GM11168 (cell line): Measurements from ENCODE around the gene AMOTL2.

Source experiments
- in situ Hi-C: fragments of 300-500 bp; cut with MboI; formaldehyde crosslinking; loops from one replicate; pipeline ENCODE4 v1.12.0; 2022; ENCODE audit warnings: low sequenced_read_pairs; ENCODE audit not compliant: unreplicated experiment

AMOTL2 gene

DNA sequence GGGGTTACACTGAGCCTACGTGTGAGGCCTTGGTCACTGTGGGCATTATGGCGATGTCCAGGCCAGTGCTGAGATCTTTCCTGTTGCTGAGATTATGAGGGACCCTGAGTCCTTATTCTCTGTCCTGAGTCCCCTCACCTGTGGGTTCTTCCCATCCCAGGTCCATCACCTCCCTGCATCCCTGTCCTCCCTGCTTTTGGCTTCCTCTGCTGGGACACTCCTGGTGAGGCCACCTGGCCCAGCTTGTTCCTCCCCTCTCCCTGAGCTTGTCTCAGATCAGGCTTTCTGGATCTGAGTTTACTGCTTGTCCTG is 36.1 kb downstream of the AMOTL2 start:
- in situ Hi-C loops: no loop called here

DNA sequence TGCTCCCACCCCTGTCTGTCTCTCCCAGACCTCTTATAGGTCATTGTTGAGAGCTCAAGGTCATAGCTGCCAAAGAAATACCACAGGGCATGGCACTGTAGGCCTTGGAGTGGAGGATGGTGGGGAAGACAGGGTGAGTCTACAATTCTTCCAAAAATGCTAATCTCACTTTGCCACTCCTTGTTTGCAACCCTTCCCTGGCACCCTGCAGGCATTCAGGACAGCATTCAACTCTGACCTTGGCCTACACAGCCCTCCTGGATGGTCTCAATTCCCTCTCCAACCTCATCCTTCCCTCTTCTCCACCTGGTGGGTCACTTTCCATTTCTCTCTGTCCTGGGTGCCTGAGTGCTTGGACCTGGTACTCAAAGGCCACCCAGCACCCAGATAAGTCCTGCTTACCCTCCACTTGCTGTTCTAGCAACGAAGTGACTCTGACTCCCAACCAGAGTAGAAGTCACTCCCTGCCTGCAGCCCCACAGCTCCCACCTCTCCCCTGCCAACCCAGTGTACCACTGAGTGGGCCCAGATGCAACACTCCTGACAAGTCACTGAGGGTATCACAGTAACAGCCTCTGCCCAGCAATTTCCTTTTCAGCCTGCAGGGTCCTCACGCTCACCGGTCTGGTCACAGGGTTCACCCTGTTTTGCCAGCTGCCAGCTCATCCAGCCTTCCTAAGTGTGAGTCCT is 36.6 kb downstream of the AMOTL2 start:
- in situ Hi-C loops: no loop called here

DNA sequence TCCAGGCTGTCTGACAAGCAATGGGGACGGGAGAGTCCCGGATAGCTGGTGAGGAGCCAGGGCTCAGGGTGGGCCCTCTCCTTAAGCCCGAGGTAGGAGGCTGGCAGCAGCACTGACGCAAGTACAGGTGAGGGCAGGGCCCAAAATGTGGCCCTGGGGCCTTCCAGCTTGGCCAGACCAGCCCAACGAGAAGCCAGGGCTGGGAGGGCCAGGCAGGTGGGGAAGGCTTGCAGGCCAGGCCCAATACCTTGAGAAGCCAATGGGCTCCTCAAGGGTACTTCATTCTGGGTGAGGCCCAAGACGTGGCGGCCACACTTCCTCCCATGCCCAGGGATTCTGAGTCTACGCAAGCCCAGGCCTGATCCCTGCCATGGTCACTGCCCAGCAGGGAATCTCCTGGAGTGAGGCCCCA is 37.2 kb downstream of the AMOTL2 start:
- in situ Hi-C loops: no loop called here

DNA sequence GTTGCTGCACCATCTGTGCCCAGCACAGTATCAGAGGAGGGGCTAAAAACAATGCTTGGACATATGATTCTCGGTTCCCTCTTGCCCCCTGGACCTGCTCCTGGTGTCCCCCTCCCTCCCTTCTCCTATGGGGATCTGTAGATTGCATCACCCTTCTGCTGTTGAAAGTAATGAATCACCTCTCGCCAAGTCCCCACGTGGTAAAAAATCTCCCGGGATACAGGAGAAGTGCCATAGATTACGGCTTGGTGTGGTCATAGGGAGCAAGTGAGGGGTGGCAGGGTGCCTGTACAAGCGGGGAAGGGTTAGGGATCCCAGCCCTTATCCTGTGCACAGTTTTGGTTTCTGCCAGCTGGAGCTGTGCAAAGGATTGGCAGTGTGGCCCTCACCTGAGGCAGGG is 37.7 kb downstream of the AMOTL2 start:
- in situ Hi-C loops: no loop called here

DNA sequence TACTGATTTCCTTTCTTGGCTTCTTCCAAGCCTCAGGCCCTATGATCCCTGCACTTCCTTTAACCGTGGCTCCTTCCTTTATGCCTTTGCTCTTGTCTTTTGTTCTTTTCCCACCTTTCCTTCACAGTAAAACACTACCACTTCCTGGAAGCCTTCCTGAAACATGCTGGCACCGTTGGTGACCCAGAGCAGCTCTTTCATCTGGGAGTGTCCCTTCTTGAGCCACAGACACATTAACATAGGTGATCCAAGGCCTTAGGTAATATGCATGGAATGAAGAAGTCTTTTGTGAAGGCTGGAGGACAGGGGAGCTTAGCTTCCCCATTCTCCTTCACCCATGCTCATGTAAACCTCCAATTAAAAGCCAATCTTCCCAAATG is 39.4 kb downstream of the AMOTL2 start:
- in situ Hi-C loops: no loop called here

DNA sequence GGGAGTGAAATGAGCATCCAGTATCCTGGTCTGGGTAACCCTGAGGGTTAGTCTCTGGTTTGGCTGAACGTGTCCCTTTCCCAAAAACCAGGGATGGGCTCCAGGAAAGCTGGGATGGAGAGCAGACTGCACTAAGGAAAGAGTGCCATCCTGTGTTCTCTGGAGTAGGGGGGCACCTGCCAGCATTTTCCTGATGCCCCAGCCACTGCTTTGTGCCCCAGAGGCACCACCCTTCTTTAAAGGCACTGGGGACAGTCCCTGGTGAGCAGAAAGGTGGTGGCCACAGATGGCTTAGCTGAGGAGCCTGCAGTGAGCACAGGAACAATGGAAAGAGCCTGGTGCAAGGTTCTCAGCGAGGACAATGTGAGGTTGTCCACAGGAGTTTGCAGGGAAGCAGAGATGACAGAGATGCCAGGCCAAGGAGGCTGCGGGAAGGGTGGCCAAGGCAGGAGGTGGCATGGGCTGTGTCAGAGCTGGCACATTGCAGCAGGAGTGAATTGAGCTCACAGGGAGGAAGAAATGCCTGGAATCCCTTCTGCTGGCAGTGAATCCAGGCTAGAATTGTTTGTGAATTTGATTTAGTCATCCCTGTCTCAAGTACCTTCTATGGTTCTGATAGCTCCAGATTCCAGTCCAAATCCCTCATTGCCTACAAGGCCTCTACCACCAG is 39.9 kb downstream of the AMOTL2 start:
- in situ Hi-C loops: no loop called here

DNA sequence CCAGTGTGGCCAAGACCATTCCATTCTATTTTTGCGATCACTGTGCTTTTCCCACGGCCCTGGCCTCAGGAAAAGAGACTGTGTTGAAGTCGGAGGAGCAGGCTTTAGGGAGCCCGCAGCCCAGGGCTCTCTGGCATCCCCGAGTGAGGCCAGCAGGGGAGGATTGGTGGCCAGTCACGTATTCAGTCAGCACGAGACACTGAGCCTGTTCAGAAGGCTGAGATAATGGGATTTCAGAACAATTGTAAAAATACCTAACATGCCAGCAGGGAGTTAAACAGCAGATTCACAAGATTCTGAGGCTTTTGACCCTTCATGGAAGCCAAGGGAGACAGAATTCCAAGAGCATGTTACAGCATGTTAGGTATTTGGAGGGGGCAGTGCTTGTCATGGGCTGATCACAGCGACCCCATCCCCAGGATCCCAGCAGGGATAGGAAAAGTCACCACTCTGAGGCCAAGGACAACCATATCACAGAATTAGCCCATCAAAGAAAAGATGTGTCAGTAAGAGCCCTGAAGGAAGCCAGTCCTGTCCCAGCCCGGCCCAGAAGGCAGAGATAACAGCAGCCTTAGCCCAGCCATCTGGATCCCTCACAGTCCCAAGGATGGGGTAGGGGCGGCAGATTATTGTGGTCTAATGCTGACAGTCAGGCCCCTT is 40.6 kb downstream of the AMOTL2 start:
- in situ Hi-C loops: no loop called here

DNA sequence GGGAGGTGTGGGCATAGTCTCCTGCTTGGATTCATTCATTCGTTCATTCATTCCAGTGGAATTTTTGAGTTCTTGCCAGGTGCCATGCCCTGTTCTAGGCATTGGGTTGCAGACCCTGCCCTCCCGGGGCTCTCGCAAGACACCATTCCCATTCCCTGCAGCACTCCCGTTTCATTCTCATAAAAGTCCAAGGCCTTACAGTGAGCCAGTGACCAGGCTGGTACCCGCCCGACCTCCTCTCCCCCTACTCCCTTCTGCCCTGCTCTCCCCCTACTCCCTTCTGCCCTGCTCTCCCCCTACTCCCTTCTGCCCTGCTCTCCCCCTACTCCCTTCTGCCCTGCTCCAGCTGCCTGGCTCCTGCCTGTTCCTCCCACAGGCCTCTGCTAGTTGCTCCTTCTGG is 41.9 kb downstream of the AMOTL2 start:
- in situ Hi-C loops: no loop called here

DNA sequence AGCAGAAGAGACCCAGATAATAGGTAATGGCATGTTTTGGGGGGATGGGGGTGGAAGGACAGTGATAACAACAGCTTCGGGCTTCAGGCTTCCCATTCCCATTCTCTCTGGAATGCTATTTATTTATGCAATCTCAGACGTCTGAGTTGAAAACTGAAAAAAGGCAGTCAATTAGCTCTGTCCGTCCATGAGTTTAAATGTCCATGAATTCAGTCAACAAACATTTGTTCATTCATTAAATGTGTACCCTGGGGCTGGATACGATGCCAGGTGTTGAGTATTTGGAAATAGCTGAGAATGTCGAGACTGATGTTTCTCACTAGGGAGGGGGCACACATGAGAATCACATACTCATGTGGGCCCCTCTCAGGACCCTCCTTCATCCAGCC is 42.4 kb downstream of the AMOTL2 start:
- in situ Hi-C loops: no loop called here

DNA sequence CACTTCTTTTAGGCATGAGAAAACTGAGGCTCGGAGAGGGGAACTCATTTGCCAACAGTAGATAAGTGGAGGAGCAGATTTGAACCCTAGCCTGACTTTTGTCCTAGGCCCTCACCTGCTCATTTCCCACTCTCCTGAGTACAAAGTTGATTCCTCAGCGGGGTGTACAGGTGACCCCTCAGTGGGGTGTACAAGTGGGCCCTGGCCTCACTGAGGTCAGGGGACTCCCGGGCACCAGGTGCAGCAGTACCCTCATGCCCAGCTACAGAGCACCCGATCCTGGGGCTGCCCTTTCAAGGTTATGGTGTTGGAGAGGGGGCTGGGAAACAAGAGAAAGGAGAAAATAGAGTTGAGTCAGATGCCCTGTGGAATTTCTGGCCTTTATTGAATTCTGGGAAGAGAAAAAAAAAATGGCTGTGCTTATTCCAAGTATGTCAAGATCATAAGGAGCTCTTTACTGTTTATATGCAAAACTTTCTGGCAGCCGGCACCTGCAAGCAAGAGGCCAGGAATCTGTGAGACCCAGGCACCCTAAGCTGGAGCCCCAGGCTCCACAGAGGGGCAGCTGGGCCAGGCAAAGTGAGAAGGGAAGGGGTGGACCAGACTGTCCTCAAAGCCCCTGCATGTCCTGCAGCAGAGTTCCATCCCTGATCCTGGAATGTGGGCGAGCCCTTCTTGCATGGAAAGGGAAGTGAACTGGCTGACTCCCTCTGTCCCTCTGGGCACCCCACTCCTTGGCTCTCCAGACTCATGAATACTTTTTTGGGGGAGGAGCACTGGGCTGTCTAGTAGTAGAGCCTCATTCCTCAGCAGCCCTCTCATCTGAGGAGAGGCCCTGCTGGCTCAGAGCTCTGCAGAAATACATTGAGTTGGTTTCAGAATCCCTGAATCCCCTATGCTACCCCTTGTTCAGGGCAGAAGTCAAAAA is 43.1 kb downstream of the AMOTL2 start:
- in situ Hi-C loops: no loop called here

DNA sequence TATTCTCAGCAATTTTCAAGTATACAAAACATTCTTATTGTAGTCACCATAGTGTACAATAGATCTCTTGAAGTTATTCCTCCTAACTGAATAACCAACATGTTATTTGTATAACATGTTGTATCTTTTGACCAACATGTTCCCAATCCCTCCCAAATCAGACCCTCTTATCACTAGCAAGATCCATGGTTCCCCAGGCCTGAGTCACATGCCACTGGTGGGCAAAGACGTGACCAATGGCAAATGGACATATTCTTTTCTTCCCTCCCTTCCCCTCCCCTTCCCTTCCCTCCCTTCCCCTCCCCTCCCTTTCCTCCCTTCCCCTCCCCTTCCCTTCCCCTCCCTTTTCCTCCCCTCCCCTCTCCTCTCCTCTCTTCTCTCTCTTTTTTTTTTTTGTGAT is 45.4 kb downstream of the AMOTL2 start:
- in situ Hi-C loops: no loop called here

DNA sequence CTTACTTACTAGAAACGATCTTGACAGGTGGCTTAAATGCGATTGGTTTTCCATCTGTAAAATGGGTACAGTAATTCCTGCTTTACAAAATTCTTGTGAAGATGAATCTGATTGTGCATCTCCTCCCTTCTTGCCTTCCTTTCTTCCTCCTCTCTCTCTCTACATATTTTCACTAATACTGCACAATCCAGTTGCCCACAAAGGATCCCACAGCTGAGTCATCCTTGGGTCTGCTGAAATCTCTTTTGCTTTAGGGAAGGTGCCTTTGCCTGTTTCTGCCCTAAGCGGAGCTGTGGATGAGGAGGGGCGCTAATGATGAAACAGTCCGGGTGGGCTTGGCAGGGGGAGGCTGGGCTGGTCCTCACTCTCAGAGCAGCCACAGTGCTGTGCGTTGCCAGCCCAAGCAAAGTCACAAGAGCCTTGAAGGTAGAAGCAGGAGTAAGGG is 46.1 kb downstream of the AMOTL2 start:
- in situ Hi-C loops: no loop called here

DNA sequence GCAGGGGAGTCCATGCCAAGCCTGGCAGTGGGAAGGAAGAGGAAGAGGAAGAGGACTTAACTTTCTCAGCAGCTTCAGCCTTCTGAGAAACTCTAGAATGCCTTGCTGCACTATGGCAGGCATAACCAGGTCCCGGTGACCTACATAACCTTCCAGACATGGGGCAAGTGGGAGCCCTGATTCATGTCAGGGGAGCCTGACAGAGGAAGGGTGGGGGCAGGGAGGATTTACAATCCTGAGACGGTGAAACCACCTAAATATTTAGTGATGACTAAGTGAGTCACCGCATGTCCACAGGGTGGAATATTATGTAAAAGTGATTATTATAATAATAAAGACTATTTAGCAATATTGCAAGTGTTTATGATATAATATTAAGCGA is 46.7 kb downstream of the AMOTL2 start:
- in situ Hi-C loops: no loop called here

DNA sequence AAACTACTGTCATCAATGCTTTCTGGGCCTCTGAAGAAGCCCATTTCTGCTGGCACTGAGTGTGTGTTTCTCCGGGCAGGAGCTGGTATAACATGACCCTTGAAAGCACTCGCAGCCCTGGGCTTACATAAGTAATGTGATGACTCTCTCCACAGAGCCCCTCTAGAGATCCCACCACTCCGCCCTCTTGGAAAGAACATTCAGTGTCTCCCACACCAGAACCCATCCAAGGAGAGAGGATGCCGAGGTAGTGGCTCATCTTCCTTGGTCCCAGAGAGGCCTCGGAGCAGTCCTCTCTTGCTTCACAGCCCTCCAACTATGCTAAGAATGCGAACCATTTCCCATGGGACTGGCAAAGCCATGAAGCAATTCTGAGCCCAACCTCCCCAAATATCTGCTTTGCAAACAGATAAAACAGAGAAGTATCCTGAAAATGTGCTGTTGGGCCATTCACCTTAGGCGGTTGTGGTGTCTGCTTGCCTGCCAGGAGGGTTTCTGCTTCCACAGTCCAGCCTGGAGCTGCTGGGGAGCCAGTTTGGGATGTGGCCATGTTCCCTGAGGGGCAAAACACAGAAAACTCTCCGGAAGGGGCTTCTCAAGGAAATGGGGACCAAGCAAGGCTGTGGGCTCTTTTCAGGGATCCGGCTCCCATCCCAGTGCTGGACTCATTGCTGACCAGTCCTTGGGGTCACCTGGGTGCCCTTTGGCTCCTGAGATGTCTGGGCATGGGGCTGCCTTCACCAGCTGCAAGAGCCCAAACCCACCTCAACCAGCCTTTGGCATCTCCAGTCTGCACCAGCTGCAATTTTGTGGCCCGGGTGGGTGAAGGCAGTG is 47.3 kb downstream of the AMOTL2 start:
- in situ Hi-C loops: no loop called here

DNA sequence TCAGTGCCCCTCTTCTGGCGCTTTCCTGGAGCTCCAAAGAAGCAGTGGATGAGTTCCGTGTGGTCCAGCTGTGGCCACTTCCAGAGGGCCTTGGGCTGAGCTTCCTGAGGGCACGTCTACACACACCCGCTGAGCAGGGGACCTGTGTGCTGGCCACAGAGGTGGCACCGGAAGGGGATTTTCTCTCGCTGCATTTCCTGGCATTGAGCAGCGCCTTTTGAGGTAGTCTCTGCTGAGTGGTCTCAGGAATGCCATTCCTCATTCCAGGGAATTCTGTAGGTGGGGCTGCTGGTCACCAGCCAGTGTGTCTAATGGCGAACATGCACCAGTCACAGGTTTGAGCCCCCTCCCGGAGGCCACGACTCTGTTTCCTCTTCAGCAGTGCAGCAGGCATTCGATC is 48.1 kb downstream of the AMOTL2 start:
- in situ Hi-C loops: no loop called here

DNA sequence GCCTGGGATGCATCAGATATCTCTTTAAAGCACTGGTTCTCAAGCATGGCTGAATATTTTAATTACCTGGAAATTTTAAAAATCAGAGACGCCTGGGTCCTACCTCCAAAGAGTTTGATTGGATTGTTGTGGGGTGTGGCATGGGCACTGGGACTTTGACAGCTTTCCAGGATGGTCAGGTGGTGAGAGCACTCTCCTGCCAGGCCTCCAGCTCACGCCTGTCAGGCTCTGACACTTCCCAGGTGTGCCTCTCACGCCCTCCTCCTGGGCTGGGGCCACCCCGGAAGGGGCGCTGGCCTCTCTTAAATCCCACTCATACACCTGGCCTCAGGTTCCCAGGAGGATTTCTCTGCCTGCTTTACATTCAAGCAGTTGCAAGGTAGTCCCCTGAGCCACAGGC is 48.5 kb downstream of the AMOTL2 start:
- in situ Hi-C loops: no loop called here

DNA sequence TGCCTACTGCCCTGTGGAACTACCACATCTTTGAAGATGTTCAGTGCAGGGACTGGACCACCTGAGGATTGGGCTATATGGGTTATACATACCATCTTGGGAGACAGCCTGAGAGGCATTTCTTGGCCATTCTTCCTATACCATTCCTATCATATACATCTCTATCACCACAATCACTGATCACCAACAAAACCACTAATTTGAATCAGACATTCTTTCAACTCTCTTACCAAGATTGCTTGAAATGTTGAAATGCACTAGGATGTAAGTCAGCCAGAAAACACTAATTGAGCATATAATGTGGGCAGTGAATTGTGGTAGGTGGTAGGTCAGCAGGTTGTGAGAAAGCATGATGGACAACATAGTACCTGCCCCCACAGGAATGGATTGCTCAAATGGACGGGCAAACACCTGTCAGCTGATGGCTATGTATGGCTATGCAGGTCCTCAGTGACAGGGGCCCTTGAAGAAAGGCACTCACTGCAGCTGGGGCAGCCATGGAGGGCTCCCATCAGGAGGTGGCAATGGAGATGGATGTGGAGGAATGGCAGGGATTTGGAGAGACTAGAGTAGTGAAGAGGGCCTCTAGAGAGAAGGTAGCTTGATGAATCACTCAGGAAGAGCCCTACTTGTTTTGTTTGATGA is 49.1 kb downstream of the AMOTL2 start:
- in situ Hi-C loops: no loop called here

DNA sequence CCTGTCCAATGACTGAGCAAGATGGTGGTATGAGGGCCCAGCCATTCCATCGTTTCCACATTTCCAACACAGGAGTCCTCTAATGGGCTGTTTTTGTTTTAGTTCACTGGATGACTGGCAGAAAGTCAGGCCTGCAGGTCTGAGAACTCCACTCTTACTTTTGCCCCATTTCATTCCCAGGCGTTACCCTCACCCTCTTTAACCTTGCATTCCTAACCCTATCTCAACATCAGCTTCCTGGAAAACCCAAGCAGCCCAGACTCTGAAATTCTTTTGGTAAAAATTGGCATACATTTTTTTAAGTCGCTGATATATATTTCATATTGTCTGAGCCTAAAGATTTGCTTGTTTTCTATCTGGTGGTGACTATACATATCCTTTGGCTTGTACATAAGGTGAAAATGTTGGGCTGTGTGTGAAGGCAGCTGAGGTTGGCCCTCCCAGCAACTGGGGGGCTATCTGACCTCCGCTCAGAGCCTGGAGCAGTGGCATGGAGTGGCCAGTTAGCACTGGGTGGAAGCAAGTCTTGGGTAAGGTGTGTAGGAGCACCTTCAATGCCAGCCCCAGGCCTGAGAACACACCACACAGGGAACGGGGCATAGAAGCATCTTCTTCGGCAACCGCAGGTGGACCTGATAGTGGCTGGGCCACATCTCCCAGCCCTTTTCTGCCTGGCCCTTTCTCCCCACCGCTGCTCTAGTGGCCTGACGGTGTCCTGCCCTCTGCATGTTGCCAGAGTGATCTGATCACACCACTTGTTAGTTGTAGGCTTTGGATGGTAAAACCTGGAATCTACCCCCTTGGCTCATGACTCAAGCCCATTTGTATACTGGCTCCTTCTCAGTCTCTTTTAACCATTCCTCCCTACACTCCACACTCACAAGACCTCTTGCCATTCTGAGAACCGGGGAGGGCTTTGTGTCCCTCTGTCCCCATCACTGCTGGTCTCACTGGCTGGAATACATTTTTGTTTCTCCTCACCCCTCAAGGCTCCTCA is 50.0 kb downstream of the AMOTL2 start:
- in situ Hi-C loops: no loop called here
